Parathyroid adenoma (tissue), 2 donors: ENCODE results near the gene DNAL4.

Experiments used
- H2AFZ ChIP-seq: fragments of 300-600 bp; sonication (generic); one replicate; pipeline ENCODE4 v1.7.0; 2017; ENCODE audit warnings: antibody characterized with exemption, mild to moderate bottlenecking
- H3K27ac ChIP-seq: fragments of 300-600 bp; sonication (generic); one replicate; pipeline ENCODE4 v1.7.0; 2017
- H3K27me3 ChIP-seq: fragments of 300-600 bp; sonication (generic); one replicate; pipeline ENCODE4 v1.7.0; 2017; ENCODE audit warnings: low read length; ENCODE audit not compliant: control insufficient read depth, insufficient read depth
- H3K36me3 ChIP-seq: fragments of 300-600 bp; sonication (generic); one replicate; pipeline ENCODE4 v1.7.0; 2017; ENCODE audit warnings: low read length; ENCODE audit not compliant: control insufficient read depth, insufficient read depth
- H3K4me1 ChIP-seq: fragments of 300-600 bp; sonication (generic); one replicate; pipeline ENCODE4 v1.7.0; 2017; ENCODE audit warnings: control low read depth
- H3K4me2 ChIP-seq: fragments of 300-600 bp; sonication (generic); one replicate; pipeline ENCODE4 v1.7.0; 2017; ENCODE audit warnings: low read length
- H3K4me3 ChIP-seq: fragments of 300-600 bp; sonication (generic); one replicate; pipeline ENCODE4 v1.7.0; 2017; ENCODE audit warnings: low read depth, low read length
- H3K79me2 ChIP-seq: fragments of 300-600 bp; sonication (generic); one replicate; pipeline ENCODE4 v1.7.0; 2017; ENCODE audit warnings: control low read depth
- H3K9ac ChIP-seq: fragments of 300-600 bp; sonication (generic); one replicate; pipeline ENCODE4 v1.7.0; 2017; ENCODE audit warnings: mild to moderate bottlenecking
- H3K9me3 ChIP-seq: fragments of 300-600 bp; sonication (generic); one replicate; pipeline ENCODE4 v1.7.0; 2017; ENCODE audit warnings: low read length; ENCODE audit not compliant: control insufficient read depth
- TF ChIP-seq, protein P1 (sequence below): fragments of 300-600 bp; sonication (generic); IDR thresholded peaks from one replicate; pipeline ENCODE4 v1.7.0; 2017; ENCODE audit warnings: antibody characterized with exemption, mild to moderate bottlenecking
- donor health status: primary hyperparathyroidism.

The DNAL4 gene

DNA sequence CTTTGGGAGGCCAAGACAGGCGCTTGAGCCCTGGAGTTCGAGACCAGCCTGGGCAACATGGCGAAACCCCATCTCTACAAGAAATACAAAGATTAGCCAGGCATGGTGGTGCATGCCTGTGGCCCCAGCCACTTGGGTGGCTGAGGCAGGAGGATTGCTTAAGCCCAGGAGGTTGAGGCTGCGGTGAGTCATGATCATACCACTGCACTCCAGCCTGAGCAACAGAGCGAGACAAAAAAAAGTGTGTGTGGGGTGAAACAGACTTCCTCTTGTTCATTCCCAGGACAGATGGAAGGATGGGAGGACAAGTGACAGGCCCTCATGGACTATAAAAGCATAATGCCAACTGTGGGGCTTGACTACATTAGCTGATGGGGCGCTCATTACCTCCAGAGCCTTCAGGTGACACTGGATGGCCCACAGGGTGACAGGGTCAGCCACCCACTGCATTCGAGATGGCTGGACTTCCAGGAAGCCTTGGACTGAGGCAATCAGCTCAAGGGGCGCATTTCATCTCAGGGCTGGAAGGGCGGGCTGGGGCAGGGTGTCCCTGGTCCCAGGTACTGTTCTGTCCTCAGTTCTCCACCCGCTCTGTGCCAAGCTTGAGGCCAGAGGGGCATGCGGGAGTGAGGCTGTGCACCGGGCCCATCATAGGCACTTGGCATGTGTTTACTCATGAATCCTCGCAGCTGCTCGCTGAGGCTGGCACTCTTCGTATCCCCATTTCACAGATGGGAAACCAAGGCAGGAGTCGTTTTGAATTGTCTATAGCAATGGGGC, 37.4 kb upstream of the DNAL4 start:
- Histone ChIP-seq H3K4me1 (no peaks in the 10 kb centered on the region), H3K36me3 (no peaks in the 10 kb centered on the region), H3K9ac (no peak overlapping the region), H3K4me2 (no peak overlapping the region), H3K27me3 (no peaks in the 10 kb centered on the region), H3K27ac (no peak overlapping the region), H3K9me3 (no peaks in the 10 kb centered on the region), H3K79me2 (no peaks in the 10 kb centered on the region), H2AFZ (no peak overlapping the region), H3K4me3 (no peak overlapping the region)
- TF ChIP-seq, protein P1, sequence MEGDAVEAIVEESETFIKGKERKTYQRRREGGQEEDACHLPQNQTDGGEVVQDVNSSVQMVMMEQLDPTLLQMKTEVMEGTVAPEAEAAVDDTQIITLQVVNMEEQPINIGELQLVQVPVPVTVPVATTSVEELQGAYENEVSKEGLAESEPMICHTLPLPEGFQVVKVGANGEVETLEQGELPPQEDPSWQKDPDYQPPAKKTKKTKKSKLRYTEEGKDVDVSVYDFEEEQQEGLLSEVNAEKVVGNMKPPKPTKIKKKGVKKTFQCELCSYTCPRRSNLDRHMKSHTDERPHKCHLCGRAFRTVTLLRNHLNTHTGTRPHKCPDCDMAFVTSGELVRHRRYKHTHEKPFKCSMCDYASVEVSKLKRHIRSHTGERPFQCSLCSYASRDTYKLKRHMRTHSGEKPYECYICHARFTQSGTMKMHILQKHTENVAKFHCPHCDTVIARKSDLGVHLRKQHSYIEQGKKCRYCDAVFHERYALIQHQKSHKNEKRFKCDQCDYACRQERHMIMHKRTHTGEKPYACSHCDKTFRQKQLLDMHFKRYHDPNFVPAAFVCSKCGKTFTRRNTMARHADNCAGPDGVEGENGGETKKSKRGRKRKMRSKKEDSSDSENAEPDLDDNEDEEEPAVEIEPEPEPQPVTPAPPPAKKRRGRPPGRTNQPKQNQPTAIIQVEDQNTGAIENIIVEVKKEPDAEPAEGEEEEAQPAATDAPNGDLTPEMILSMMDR = no peak

DNA sequence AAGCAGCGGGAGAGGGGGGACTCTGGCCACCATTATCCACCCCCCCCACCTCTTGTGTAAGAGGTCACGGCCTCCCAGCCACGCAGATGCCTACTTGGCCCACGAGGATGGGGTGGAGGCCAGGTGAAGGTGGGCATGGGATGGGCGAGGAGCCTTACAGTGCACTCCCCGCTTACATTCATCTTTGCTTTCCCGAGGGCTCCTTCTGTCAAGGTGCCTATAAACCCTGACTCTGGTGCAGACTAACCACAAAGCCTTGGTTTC, 36.8 kb upstream of the DNAL4 start:
- Histone ChIP-seq H3K79me2 (no peaks in the 10 kb centered on the region), H3K36me3 (no peaks in the 10 kb centered on the region), H3K4me2 (no peak overlapping the region), H2AFZ (no peak overlapping the region), H3K9ac (no peak overlapping the region), H3K9me3 (no peaks in the 10 kb centered on the region), H3K4me1 (no peaks in the 10 kb centered on the region), H3K27me3 (no peaks in the 10 kb centered on the region), H3K4me3 (no peak overlapping the region), H3K27ac (no peak overlapping the region)
- TF ChIP-seq, protein P1 = no peak

DNA sequence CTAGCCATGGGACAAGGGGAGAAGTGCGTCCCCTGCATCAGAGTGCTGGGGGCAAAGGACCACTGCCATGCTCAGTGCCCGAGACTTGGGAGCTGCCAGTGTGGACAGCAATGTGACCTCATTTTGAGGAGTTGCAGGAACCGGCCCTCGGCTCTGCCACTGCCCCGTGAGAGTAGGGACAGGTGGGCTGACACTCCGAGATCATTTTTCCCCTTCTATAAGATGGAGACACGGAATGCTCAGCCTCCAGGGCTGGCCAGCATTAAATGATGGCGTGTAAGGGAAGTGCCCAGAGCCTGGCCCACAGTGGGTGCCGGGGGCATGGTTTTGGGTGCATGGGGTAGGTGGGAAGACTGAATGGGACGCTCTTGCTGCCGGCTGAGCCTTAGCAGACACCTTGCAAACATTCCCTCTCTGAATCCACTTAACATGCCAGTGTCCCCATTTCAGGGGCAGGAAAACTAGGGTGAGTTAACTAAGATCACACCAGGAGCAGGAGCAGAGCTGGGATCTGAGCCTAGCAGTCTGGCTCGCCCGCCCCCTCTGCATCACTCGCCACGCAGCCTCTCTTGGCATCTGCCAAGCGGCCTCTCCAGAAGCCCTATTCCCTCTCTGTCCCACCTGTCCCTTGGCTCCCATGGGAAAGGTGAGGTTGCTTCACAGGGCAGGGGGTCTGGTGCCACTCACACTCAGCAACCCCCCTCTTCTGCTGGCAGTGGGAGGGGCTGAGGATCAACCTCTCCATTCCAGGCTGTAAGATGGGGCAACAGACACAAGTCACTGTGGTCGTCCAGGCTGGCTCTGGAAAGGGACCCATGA, 36.3 kb upstream of the DNAL4 start:
- H3K9ac ChIP-seq = no peak overlapping the region
- H3K36me3 ChIP-seq = no peaks in the 10 kb centered on the region
- no peaks in the 10 kb centered on the region for H3K4me1 ChIP-seq
- TF ChIP-seq, protein P1 = no peak
- no peak overlapping the region for H3K4me3 ChIP-seq
- no peaks in the 10 kb centered on the region for H3K79me2 ChIP-seq
- H3K27ac ChIP-seq = no peak overlapping the region
- no peaks in the 10 kb centered on the region for H3K9me3 ChIP-seq
- H2AFZ ChIP-seq = no peak overlapping the region
- no peak overlapping the region for H3K4me2 ChIP-seq
- no peaks in the 10 kb centered on the region for H3K27me3 ChIP-seq

DNA sequence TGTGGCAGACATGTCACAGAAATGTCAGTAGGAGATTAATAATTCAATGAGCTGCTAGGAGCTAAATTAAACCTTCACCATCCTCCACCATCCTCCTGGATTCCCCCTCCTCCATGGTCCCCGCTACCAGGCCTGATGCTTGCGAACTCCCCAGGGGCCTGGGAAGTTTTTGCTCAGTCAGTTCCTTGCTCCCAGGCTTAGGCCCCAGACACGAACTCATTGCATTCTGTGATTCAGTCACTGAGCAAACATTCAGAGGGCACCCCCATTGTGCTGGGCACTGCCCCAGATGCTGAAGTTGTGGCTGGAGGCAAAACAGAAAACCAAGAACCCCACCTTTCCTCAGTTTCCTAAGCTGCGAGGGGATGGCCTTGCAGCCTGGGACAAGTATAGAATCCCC, 35.5 kb upstream of the DNAL4 start:
- Histone ChIP-seq H2AFZ (no peak overlapping the region), H3K9me3 (no peaks in the 10 kb centered on the region), H3K79me2 (no peaks in the 10 kb centered on the region), H3K27me3 (no peaks in the 10 kb centered on the region), H3K4me2 (no peak overlapping the region), H3K27ac (no peak overlapping the region), H3K36me3 (no peaks in the 10 kb centered on the region), H3K4me3 (no peak overlapping the region), H3K4me1 (no peaks in the 10 kb centered on the region), H3K9ac (no peak overlapping the region)
- TF ChIP-seq, protein P1 = no peak
